HEK293 (cell line): ENCODE data around the gene PNMA5.

ENCODE experiments used
- KLF10 ChIP-seq: fragments of 450-650 bp; IDR thresholded peaks from 2 replicates; pipeline ENCODE4 v1.5.1; 2018; ENCODE audit warnings: missing biosample characterization, mild to moderate bottlenecking, missing genetic modification characterization
- MYNN ChIP-seq: fragments of 450-650 bp; formaldehyde crosslinking; IDR thresholded peaks from 2 replicates; pipeline ENCODE4 v1.5.1; 2016; ENCODE audit warnings: missing biosample characterization, missing genetic modification characterization, borderline replicate concordance
- PBX3 ChIP-seq: sonication (generic); formaldehyde crosslinking; IDR thresholded peaks from 2 replicates; pipeline ENCODE4 v1.8.1; 2022; ENCODE audit warnings: mild to moderate bottlenecking, moderate library complexity, missing genetic modification reagents
- ZNF174 ChIP-seq: fragments of 450-650 bp; formaldehyde crosslinking; IDR thresholded peaks from 2 replicates; pipeline ENCODE4 v1.5.0; 2017; ENCODE audit warnings: missing biosample characterization, mild to moderate bottlenecking, missing genetic modification characterization
- ZNF274 ChIP-seq, 2 experiments: fragments of 200-500 bp in 1 of 2; fragments of 450-650 bp in 1 of 2; sonication (Bioruptor generic) in 1 of 2; formaldehyde crosslinking in 1 of 2; IDR thresholded peaks; 2 replicates each; pipeline versions ENCODE4 v1.5.1 to v1.6.1; 2014 to 2016; ENCODE audit warnings: borderline replicate concordance in 1 of 2, inconsistent platforms in 1 of 2, low read length in 1 of 2, missing biosample characterization in 1 of 2, missing genetic modification characterization in 1 of 2
- ZNF404 ChIP-seq: fragments of 450-650 bp; formaldehyde crosslinking; IDR thresholded peaks from 2 replicates; pipeline ENCODE4 v1.5.1; 2017; ENCODE audit warnings: missing biosample characterization, missing genetic modification characterization
- ZNF777 ChIP-seq: fragments of 450-650 bp; formaldehyde crosslinking; IDR thresholded peaks from 2 replicates; pipeline ENCODE4 v1.5.1; 2017; ENCODE audit warnings: missing biosample characterization, missing genetic modification characterization, borderline replicate concordance
- TF ChIP-seq, protein P1 (sequence below): fragments of 450-650 bp; formaldehyde crosslinking; IDR thresholded peaks from 2 replicates; pipeline ENCODE4 v1.5.1; 2016; ENCODE audit warnings: missing biosample characterization, missing genetic modification characterization
- TF ChIP-seq, protein P2 (sequence below): fragments of 450-650 bp; formaldehyde crosslinking; IDR thresholded peaks from 2 replicates; pipeline ENCODE4 v1.5.1; 2016; ENCODE audit warnings: missing biosample characterization, missing genetic modification characterization

- no peak for TF ChIP-seq ZNF777 (tag by site-specific recombination)
- no peak for TF ChIP-seq ZNF274 (IDR thresholded peaks at IDR 0.05; ENCODE audit: low read length)
- TF ChIP-seq ZNF274 (tag by site-specific recombination; IDR thresholded peaks at IDR 0.05; ENCODE audit: borderline replicate concordance) = no peak
- TF ChIP-seq, protein P1, sequence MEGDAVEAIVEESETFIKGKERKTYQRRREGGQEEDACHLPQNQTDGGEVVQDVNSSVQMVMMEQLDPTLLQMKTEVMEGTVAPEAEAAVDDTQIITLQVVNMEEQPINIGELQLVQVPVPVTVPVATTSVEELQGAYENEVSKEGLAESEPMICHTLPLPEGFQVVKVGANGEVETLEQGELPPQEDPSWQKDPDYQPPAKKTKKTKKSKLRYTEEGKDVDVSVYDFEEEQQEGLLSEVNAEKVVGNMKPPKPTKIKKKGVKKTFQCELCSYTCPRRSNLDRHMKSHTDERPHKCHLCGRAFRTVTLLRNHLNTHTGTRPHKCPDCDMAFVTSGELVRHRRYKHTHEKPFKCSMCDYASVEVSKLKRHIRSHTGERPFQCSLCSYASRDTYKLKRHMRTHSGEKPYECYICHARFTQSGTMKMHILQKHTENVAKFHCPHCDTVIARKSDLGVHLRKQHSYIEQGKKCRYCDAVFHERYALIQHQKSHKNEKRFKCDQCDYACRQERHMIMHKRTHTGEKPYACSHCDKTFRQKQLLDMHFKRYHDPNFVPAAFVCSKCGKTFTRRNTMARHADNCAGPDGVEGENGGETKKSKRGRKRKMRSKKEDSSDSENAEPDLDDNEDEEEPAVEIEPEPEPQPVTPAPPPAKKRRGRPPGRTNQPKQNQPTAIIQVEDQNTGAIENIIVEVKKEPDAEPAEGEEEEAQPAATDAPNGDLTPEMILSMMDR (tag by site-specific recombination) = no peak
- no peak for TF ChIP-seq KLF10 (tag by site-specific recombination)
- TF ChIP-seq MYNN (tag by site-specific recombination) = no peak
- no peak for TF ChIP-seq PBX3 (CRISPR knock-in tag)
- TF ChIP-seq ZNF174 (tag by site-specific recombination) = no peak
- TF ChIP-seq, protein P2, sequence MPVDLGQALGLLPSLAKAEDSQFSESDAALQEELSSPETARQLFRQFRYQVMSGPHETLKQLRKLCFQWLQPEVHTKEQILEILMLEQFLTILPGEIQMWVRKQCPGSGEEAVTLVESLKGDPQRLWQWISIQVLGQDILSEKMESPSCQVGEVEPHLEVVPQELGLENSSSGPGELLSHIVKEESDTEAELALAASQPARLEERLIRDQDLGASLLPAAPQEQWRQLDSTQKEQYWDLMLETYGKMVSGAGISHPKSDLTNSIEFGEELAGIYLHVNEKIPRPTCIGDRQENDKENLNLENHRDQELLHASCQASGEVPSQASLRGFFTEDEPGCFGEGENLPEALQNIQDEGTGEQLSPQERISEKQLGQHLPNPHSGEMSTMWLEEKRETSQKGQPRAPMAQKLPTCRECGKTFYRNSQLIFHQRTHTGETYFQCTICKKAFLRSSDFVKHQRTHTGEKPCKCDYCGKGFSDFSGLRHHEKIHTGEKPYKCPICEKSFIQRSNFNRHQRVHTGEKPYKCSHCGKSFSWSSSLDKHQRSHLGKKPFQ (tag by site-specific recombination) = no peak
- no peak for TF ChIP-seq ZNF404 (tag by site-specific recombination)
Observed at GRCh38 chrX:152942077-152942442, 51.9 kb downstream of the PNMA5 start.
